Psoas muscle (tissue), 8 donors: ENCODE data around the gene KLF16. TPM values are rescaled to one million over a fixed set of nuclear protein-coding genes. Genes with fewer than 3 reads are reported as not detected.

Experiments used
- ATAC-seq, 4 donors: fragments of 200-7000 bp; cut with Tn5 transposase; one replicate each; pipeline ENCODE4 v1.9.1; 2020; ENCODE audit warnings: moderate library complexity in 3 of 4, mild to moderate bottlenecking in 2 of 4
- DNase-seq, 2 donors: peaks; one replicate each; pipeline ENCODE4 v3.0.0-alpha.2; 2020
- H3K27ac ChIP-seq: fragments of 200-600 bp; one replicate; pipeline ENCODE4 v1.8.0; 2022
- H3K27me3 ChIP-seq, 3 donors: fragments of 200-600 bp in 1 of 3; one replicate each; pipeline versions ENCODE4 v1.6.1 to v1.8.0; 2013 to 2022; ENCODE audit warnings: low read length in 2 of 3, mild to moderate bottlenecking in 2 of 3, moderate library complexity in 1 of 3; ENCODE audit not compliant: insufficient read depth in 3 of 3
- H3K36me3 ChIP-seq, 2 donors: fragments of 200-600 bp in 1 of 2; one replicate each; pipeline versions ENCODE4 v1.6.1 to v1.8.0; 2013 to 2022; ENCODE audit warnings: low read depth in 1 of 2, mild to moderate bottlenecking in 1 of 2, moderate library complexity in 1 of 2; ENCODE audit not compliant: insufficient read depth in 1 of 2
- H3K4me1 ChIP-seq: fragments of 200-600 bp; one replicate; pipeline ENCODE4 v1.8.0; 2022
- H3K4me3 ChIP-seq: fragments of 200-600 bp; one replicate; pipeline ENCODE4 v1.8.0; 2022; ENCODE audit warnings: mild to moderate bottlenecking
- H3K9me3 ChIP-seq: fragments of 200-600 bp; one replicate; pipeline ENCODE4 v1.8.0; 2022
- WGBS, 3 donors: extraction: QIAGEN DNeasy Blood & Tissue Kit; methylation state at CpG; one replicate each; pipeline versions ENCODE4 v1.1.6 to v1.1.7; 2013; 5-methylcytosine and 5-hydroxymethylcytosine counted together
- intact Hi-C, 2 donors: fragments of 100-400 bp; cut with DNase I; formaldehyde crosslinking; loops; one replicate each; pipeline versions ENCODE4 v1.11.0 to v1.14.2; 2022
- polyA plus RNA-seq, 3 donors: library from polyadenylated mRNA; stranded (reverse); fragments of 200-250 nt; gene quantifications; one replicate each; pipeline ENCODE4 v1.2.3, GENCODE V29; 2013
- total RNA-seq, 4 donors: library from RNA; stranded (reverse); fragmentation: NEBNext Ultra II Directional in 2 of 4; extraction: Animal tissue kit (Norgen Biotek cat#: 25700) in 2 of 4; gene quantifications; one replicate each; pipeline versions ENCODE4 v1.2.1 to v1.2.4, GENCODE V29; 2021 to 2023
- TF ChIP-seq, protein P1 (sequence below): fragments of 200-600 bp; IDR thresholded peaks from one replicate; pipeline ENCODE4 v1.8.0; 2022; ENCODE audit warnings: antibody characterized with exemption
- donor health status: healthy with polysubstance abuse.
- donor health status: DM: no; HTN: no; CAD: no; lungs with moderate emphysema.
- donor health status: Bipolar disorder and iron deficiency.
- donor health status: healthy.
- donor health status: DM: yes; HTN: yes; CAD: no.
- donor health status: DM: no; HTN: no; CAD: no.
- donor health status: DM: no; HTN: no; CAD: no.
- donor health status: DM: yes; HTN: yes; CAD: no.

Gene KLF16
- total and polyA plus RNA-seq, 7 donors, result 2.2 to 13.0 (median 3.3) TPM

DNA sequence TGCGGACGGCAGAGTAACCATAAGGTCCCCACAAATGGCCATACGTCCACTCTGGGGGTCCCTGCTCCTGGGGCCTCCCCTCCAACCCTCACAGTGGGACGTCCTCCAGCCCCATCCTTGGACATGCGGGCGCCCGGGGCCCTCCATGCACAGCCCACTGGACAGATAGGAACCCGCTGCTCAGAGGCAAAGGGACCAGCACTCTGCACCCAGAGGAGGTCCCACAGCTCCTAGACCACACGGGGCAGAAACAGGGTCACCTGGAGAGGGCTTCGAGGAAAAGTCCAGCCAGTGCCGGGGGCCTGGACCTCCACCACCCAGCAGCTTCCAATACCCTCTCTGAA lies 26.2 kb downstream of the KLF16 start:
- H3K4me1 ChIP-seq, result peaks cover 11% of the 10 kb centered on the region
- TF ChIP-seq, protein P1, sequence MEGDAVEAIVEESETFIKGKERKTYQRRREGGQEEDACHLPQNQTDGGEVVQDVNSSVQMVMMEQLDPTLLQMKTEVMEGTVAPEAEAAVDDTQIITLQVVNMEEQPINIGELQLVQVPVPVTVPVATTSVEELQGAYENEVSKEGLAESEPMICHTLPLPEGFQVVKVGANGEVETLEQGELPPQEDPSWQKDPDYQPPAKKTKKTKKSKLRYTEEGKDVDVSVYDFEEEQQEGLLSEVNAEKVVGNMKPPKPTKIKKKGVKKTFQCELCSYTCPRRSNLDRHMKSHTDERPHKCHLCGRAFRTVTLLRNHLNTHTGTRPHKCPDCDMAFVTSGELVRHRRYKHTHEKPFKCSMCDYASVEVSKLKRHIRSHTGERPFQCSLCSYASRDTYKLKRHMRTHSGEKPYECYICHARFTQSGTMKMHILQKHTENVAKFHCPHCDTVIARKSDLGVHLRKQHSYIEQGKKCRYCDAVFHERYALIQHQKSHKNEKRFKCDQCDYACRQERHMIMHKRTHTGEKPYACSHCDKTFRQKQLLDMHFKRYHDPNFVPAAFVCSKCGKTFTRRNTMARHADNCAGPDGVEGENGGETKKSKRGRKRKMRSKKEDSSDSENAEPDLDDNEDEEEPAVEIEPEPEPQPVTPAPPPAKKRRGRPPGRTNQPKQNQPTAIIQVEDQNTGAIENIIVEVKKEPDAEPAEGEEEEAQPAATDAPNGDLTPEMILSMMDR, result no peak
- H3K9me3 ChIP-seq, result no peaks in the 10 kb centered on the region
- DNase-seq (no peak), ATAC-seq (no peak)
- no peaks in the 10 kb centered on the region for H3K27me3 ChIP-seq
- no peaks in the 10 kb centered on the region for H3K36me3 ChIP-seq
- intact Hi-C loops, result no loop called here
- no peak overlapping the region for H3K4me3 ChIP-seq
- 77 to 88% (median 78%) methylated on average over 6 to 11 of the region's 11 CpGs for WGBS, 3 donors
- H3K27ac ChIP-seq, result no peak overlapping the region

DNA sequence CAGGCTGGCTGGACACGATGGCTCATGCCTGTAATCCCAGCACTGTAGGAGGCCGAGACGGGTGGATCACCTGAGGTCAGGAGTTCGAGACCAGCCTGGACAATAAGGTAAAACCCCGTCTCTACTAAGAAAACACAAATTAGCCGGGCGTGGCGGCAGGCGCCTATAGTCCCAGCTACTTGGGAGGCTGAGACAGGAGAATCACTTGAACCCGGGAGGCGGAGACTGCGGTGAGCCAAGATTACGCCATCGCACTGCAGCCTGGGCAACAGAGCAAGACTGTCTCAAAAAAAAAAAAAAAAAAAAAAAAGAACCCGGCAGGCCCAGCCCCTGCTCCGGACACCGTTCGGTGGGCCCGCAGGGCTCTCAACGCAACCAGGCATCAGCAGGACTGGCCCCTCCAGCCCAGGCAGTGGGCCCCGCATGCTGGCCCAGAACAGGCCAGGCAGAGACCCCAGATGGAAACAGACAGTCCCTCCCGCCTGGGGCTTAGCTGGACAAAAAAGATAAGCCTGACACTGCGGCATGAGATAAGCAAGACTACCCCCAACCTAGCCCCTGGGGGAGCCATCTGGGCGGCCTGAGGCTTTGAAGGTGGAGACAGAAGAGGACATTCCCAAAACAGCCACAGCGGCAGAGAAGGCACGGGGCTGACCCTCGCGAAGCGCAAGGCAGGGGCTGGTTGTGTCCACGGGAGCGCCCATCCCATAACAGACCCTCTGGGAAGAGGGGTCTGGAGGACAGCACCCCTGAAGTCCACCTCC lies 26.7 kb downstream of the KLF16 start:
- Histone ChIP-seq H3K4me1 (peaks cover 7% of the 10 kb centered on the region), H3K9me3 (no peaks in the 10 kb centered on the region), H3K4me3 (no peak overlapping the region), H3K27ac (no peak overlapping the region), H3K36me3 (no peaks in the 10 kb centered on the region), H3K27me3 (no peaks in the 10 kb centered on the region)
- intact Hi-C loops, result no loop called here
- DNase-seq (no peak), ATAC-seq (no peak)
- 91 to 92% (median 92%) methylated on average over 26 to 31 of the region's 31 CpGs for whole genome bisulfite sequencing, 3 donors
- TF ChIP-seq, protein P1, result no peak

DNA sequence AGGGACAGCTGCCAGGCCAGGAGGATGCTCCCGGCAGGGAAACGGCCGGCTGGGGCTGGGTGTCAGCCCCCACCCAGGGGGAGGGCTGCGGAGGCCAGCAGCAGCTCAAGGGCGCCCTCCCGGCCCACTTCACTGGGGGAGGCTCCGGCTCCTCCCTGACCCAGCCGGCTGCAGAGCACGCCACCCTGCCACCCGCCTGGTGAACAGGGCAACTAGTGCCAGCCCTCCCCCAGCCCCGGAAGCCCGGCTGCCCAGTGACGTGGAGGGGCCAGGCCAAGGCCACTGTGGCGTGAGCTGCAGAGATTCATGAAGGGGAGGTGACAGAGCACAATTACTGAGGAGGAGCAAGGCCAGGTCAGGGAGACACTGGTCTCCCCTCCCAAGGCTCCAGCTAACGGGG lies 29.8 kb downstream of the KLF16 start:
- H3K9me3 ChIP-seq, result no peaks in the 10 kb centered on the region
- DNase-seq, result no peak
- H3K4me1 ChIP-seq, result no peaks in the 10 kb centered on the region
- WGBS, 3 donors, result 44 to 58% (median 52%) methylated on average over 14 to 15 of the region's 15 CpGs
- no peak overlapping the region for H3K4me3 ChIP-seq
- peak in 3 of 4 donors; percentile 11 to 16 (median 11) for ATAC-seq
- TF ChIP-seq, protein P1, result no peak
- H3K27ac ChIP-seq, result no peak overlapping the region
- H3K36me3 ChIP-seq, result peaks cover 0 to 8% of the 10 kb centered on the region in 2 donors
- intact Hi-C loops, result no loop called here
- no peaks in the 10 kb centered on the region for H3K27me3 ChIP-seq

DNA sequence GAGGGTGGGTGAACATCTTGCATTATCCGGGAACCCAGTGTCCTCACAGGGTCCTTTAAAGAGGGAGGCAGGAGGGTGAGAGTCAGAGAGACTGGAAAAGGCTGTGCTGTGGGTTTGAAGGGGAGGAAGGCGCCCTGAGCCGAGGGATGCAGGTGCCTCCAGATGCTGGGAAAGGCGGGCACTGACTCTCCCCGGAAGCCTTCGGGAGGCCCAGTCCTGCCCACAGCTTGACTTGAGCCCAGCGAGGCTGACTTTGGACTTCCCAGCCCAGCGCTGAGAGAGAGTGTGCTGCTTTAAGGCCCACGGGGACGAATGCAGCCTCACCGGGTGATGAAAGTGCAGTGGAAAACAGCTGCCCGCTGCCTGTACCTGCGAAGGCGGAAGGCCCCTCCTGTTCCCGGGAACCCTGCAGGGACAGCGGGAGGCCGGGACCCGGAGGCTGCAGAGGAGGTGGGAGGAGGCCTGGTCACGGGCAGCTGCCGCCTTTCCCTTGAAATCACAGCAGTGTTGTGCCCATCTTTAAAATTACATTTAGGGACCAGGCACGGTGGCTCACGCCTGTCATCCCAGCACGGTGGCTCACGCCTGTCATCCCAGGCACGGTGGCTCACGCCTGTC lies 31.2 kb downstream of the KLF16 start:
- intact Hi-C loops, result no loop called here
- ATAC-seq (no peak), DNase-seq (no peak)
- Histone ChIP-seq H3K27ac (no peak overlapping the region), H3K4me1 (no peaks in the 10 kb centered on the region), H3K4me3 (no peak overlapping the region), H3K9me3 (no peaks in the 10 kb centered on the region), H3K27me3 (no peaks in the 10 kb centered on the region), H3K36me3 (peaks cover 3 to 22% of the 10 kb centered on the region in 2 donors)
- 82 to 86% (median 84%) methylated on average over 25 to 26 of the region's 26 CpGs for WGBS, 3 donors
- TF ChIP-seq, protein P1, result no peak
